ENCODE measurements around the gene RCAN1.

DNA sequence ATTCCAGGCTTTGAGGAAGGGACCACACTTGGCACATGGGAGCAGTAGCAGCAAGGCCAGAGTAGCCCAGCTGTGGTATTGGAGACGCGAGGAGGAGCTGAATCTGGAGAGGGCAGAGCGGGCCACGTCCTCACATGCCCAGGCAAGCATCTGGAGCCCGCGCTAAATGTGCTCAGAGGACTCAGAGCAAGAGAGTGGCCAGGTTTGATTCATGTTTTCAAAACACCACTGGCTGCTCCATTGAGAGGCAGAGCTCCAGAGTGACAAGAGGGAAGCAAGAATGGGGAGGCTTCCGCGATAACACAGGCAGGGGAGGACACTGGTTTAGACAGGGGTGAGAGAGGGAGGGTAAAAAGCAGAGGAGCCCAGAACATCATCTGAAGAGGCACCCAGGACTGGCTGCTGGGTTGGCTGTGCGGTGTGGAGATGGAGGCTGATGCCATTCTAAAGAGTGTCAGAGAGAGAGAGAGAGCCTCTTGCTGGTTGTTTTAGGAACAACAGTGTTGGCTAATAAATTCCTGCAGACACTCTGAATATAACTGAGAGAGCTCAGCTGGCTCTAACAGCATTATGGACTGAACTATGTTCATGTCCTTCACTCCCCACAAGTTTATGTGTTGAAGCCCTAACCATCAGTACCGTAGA, 32.3 kb downstream of the RCAN1 start:
- TF ChIP-seq, protein P1, sequence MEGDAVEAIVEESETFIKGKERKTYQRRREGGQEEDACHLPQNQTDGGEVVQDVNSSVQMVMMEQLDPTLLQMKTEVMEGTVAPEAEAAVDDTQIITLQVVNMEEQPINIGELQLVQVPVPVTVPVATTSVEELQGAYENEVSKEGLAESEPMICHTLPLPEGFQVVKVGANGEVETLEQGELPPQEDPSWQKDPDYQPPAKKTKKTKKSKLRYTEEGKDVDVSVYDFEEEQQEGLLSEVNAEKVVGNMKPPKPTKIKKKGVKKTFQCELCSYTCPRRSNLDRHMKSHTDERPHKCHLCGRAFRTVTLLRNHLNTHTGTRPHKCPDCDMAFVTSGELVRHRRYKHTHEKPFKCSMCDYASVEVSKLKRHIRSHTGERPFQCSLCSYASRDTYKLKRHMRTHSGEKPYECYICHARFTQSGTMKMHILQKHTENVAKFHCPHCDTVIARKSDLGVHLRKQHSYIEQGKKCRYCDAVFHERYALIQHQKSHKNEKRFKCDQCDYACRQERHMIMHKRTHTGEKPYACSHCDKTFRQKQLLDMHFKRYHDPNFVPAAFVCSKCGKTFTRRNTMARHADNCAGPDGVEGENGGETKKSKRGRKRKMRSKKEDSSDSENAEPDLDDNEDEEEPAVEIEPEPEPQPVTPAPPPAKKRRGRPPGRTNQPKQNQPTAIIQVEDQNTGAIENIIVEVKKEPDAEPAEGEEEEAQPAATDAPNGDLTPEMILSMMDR (conservative IDR thresholded peaks at IDR 0.05; ENCODE audit: low read depth, low read length), result peak; percentile 57
- TF ChIP-seq EZH2 (IDR thresholded peaks at IDR 0.05; ENCODE audit: borderline replicate concordance, low read depth, low read length, poor library complexity, severe bottlenecking), result no peak
